ENCODE measurements around the gene ZNF77.
A peak's percentile ranks its signal among the peaks of the same experiment; 100 is the strongest.
"Not testable (repeated sequence)": the region's sequence is repeated elsewhere in the genome, so short reads cannot be mapped to it uniquely, and the experiment has no call there.

Gene ZNF77

GRCh38 chr19:2906631-2907195, 38.1 kb downstream of the ZNF77 start:
- no peak for DNase-seq

- DNase-seq: no peak
Observed at GRCh38 chr19:2905918-2906519, 38.8 kb downstream of the ZNF77 start.

GRCh38 chr19:2903326-2903725, 41.4 kb downstream of the ZNF77 start:
- not testable (repeated sequence) for DNase-seq

- no peak for DNase-seq
Observed at GRCh38 chr19:2902590-2903218, 42.1 kb downstream of the ZNF77 start.

DNA sequence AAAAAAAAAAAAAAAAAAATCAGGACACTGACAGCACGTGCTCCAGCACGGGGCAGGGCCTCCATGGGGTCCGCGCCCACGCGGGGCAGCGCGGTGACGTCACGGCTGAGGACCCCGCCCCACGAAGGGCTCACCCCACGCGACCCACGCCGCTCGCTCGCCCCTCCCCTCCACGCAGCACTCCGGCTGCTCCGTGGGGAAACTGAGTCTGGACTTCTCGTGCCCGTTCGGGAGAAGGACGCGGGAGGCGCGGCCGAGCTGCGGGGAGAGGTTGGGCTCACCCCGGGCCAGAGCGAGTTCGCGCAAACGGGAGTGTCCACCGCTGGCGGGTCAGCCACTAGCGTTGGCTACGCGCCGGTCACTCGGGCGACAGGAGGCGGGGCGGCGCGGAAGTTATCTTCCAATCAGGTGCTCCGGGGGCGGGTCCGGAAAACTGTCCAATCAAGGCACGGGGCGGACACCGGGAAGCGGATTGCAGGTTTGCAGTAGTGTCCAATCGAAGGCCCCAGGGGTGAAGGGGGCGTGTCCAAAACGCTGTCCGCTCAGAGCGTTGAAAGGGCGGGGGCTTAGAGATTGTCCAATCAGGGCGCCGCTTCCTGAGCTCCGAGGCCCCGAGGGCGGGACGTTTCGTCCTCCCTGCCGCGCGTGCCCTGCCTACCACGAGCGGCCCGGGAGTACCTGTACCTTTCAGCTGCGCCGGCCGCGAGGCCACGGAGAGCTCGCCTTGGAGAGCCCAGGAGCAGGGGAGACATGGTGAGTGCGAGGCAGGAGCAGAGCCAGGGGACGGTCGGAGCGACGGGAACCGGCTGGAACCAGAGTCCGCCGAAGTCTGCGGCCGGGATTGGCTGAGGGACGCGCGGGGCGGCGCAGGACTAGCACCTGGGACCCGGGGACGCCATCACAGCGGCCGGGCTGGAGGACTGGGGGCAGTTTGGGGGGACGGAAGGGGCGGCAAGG, 44.2 kb downstream of the ZNF77 start, which contains the start of gene ZNF57:
TSS of gene ZNF57 (plus strand) at position 633 of the 957 bp plus-strand sequence. CDS start at position 751, 118 bp downstream.
- peak; percentile 94 for DNase-seq

DNA sequence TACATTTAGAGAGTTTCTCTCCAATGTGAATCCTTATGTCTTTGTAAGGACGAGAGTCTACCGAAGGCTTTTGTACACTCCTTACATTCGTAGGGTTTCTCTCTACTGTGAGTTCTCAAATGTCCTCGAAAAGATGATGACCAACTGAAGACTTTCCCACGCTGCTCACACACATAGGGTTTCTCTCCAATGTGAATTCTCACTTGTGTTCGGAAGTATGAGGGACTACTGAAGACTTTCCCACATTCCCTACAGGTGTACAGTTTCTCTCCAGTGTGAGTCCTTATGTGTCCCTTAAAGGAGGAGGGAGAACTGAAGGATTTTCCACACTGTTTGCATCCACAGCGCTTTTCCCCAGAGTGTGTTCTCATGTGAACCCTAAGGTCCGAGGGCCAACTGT, 48.1 kb downstream of the ZNF77 start:
- no peak for DNase-seq

GRCh38 chr19:2890531-2890930, 54.2 kb downstream of the ZNF77 start:
- DNase-seq: not testable (repeated sequence)

DNA sequence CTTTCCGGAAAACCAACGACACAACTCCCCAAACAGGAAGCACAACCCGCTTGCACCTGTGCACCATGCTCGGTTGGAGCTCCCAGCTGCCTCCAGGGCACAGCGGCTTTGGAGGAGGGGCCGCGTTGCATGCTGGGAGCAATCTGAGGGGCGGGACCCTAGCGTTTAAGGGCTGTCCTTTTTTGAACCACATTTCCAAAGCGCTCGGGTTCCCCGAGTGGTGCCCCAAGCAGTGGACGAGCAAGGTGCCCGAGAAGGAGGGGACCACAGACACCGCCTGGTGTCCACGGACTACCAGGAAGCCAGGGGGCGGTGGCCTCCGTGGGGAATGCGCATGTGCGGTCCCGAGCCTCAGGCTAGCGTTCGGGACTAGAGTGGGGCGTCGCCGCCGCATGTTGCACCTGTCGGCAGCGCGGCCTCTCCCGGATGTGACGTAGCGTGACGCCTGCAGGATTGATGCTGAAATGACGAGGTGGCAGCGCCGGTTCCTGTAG, 56.0 kb downstream of the ZNF77 start:
- DNase-seq: peak; percentile 72

- peak; percentile 87 for DNase-seq
Observed at GRCh38 chr19:2887391-2887914, 57.3 kb downstream of the ZNF77 start.

GRCh38 chr19:2885736-2886135, 59.0 kb downstream of the ZNF77 start:
- no peak for DNase-seq

DNA sequence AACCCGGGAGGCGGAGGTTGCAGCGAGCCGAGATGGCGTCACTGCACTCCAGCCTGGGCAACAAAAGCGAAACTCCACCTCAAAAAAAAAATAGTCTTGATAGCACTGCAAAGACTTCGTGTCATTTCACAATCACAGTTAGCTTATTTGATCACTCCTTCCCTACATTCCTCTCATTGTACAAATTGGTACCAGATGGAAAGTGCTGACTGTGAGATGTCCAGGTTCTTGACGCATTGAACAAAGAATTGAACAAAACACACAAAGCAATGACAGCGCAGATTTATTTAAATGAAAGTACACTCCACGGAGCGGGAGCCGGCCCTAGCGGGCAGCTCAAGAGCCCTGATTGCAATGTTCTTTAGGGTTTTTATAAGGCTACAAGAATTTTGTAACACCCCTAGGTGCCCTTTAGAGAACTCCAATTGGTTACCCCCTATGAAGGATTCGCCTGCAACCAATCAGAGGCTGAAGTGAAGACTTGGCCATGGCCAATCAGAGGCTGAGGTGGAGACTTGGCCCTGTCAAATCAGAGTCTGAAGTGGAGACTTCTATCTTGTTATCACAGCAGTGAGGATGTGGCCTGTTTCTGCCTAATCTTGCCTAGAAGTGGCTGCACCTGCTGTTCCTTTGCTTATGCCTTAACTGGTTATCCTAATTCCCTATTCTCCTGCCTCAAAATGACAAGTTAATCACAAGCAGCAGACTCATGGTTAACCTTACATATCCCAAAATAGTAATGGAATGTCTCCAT, 60.9 kb downstream of the ZNF77 start:
- no peak for DNase-seq
